NCI-H524 treated with DMSO at 0.1 percent for 48 hours (cell line): ENCODE measurements around the gene SPIRE2.
"Not testable (repeated sequence)": the region's sequence is repeated elsewhere in the genome, so short reads cannot be mapped to it uniquely, and the experiment has no call there.

Experiments used
- DNase-seq: peaks from one replicate; lab custom pipeline; 2025; lab: John Stamatoyannopoulos, UW

SPIRE2 gene

DNA sequence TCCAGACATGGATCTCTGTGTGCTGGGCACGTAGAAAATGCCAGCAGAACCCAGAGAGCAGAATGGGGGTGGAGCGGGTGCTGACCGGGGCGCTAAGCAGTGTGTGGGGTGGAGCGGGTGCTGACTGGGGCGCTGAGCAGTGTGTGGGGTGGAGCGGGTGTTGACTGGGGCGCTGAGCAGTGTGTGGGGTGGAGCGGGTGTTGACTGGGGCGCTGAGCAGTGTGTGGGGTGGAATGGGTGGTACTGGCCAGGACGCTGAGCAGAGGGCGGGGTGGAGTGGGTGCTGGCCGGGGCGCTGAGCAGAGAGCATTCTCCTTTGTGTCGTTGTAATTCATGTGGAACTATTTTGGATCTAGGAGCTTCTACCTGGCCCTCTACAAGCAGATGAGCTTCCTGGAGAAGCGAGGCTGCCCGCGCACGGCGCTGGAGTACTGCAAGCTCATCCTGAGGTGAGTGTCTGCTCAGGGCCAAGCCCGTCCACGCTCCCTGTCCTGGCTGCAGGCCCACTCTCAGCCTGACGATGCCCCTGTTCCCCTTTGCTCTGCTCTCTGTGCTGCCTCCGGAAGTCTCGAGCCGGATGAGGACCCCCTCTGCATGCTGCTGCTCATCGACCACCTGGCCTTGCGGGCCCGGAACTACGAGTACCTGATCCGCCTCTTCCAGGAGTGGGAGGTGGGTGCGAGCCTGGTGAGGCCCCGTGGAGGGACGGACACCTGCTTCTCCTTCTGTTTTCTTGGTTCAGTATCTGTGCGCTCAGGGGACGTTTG, 70.1 kb downstream of the SPIRE2 start:
- DNase-seq, result no peak

DNA sequence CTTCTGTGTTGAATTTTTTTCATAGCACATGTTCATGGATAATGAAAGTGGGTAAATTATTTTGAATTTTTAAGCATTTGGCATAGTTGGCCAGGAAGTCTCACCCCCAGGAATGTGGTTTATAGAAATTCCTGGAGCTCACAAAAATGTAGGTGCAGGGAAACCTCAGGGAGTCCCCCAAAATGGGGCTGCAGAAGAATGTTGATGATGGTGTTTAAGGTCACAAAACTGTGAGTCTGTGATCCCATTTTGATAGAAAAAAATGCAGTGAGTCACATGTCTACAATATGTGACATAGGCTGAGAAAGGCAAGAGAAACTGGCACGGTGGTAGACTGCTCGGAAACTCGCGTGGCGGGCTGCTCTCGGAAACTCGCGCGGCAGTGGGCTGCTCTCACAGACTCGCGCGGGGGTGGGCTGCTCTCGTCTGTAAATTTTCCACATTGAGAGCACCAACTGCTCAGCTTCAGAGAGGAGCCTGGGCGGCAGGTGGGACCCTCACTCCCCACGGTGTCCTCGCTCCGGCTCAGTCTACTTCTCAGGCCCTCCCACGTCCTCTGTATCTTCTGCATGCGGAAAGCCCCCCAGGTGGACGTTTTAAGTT, 71.7 kb downstream of the SPIRE2 start:
- no peak for DNase-seq

DNA sequence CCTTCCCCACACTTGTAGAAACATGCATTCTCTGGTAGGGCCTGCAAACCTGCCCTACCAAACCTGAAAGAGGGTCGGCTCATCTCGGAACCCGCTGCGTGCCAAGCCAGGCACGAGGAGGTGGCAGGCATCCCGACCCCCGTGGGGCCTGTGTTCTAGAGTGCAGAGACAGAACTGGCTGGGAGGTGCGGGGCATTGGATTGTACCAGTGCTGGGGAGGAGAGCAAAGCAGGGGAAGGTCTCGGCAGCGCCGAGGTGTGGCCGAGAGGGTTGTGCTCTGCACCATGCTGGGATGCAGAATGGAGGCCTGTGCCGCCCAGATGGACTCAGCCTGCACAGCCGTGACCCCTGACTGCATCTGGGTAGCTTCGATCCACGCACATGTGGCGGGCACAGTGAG, 72.6 kb downstream of the SPIRE2 start:
- no peak for DNase-seq

DNA sequence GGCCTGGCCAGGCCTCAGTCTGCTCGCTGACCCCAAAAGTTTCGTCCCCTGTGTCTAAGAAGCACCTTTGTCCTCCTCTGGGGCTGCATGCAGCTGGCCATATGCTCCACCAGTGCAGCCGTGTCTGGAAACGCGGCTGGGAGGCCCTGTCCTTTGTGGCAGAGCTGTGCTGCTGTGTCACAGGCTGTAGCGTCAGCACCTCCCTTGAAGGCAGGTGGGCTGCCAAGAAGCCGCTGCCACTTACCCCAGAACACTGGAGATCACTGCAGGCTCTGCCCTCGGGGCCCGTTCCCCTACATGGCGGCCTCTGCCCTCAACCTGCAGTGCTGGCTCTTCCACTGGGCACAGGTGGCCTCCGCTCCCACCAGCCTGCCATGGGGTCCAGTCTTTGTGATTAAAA, 74.7 kb downstream of the SPIRE2 start:
- DNase-seq, result no peak

DNA sequence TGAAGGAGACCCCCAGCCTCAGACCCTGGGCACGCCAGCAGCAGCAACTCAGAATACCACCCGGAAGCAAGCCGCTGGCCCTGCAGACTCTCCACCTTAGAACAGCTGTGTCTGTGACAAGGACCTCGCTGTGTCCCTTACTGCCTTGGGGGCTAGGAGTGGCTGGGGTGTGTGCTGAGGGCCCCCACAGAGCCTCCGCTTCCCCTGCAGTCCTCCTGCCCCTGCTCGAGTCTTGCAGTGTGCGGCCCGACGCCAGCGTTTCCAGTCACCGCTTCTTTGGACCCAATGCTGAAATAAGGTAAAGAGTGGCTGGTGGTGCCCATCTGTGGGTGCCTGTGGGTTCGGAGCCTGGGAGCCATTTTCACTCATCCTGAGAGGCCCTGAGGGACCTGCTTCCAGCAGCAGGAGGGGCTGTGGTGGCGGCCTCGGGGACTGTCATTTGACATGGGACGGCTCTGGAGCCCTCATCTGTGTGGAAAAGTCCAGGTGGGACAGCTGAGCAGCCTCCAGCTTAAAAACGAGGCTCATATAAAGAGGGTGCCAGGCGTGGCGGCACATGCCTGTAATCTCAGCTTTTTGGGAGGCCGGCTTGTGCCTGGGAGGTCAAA, 75.7 kb downstream of the SPIRE2 start:
- DNase-seq, result no peak

DNA sequence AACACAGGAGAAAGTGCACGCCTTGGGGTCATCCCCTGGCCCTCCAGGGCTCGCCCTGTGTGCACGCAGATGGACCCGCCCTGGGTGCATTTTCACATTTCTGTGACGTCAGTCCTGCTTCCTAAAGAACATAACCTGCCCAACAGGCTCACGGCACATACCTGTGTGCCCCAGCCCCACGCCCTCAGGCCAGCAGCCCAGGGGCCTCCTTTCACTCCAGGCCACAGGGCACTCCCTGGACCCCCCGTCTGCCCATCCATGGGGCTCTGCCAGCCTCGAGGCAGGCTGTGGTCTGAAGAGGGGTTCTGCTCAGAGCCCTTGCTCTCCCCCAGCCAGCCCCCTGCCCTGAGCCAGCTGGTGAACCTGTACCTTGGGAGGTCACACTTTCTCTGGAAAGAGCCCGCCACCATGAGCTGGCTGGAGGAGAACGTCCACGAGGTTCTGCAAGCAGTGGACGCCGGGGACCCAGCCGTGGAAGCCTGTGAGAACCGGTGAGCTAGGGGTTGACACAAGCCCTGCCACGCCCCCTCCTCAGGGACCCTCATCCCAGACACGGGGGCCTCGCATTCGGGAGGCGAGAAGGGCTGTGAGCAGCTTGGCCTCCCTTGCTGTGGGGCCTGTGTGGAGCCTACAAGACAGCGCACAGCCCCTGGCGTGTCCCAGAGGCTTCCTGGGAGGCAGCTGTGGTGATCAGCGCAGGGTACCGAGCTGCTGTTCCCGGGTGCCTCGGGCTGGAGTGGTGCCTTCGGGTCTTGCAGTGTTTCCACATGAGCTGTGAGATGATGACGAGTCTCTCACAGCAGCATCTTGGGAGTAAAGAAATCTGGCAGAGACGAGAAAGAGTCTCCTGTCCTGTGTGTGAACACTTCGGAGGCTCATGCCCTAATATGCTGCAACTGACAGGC, 76.6 kb downstream of the SPIRE2 start:
- DNase-seq, result no peak

DNA sequence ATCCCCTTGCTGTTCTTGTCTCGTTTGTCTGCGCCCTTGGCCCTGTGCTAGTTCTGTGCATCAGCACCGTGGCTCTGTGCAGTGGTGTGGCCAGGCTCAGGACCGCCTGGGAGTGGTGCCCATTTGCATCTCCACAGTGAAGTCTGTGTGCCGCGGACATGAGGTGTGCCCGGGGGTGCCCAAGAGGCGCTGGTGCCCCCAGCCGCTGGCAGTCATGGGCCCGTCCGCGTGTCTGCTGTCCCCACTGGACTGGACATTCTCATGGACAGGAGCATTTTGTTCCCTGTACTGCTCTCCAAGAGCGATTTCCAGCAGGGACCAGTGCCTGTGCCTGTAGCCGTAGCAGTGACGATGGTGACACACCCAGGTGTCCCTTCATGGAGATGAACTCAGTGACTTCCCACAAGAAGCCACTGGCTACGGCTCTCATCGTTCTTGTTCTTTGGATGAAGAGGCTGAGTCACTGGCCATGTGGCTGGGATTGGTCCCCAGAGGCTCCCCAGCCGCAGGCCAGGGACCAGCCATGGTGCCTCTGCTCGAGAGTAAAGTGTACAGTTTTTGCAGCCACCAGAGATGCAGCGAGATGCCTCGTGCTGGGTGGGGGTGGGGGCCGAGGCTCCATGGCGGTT, 77.3 kb downstream of the SPIRE2 start:
- no peak for DNase-seq

DNA sequence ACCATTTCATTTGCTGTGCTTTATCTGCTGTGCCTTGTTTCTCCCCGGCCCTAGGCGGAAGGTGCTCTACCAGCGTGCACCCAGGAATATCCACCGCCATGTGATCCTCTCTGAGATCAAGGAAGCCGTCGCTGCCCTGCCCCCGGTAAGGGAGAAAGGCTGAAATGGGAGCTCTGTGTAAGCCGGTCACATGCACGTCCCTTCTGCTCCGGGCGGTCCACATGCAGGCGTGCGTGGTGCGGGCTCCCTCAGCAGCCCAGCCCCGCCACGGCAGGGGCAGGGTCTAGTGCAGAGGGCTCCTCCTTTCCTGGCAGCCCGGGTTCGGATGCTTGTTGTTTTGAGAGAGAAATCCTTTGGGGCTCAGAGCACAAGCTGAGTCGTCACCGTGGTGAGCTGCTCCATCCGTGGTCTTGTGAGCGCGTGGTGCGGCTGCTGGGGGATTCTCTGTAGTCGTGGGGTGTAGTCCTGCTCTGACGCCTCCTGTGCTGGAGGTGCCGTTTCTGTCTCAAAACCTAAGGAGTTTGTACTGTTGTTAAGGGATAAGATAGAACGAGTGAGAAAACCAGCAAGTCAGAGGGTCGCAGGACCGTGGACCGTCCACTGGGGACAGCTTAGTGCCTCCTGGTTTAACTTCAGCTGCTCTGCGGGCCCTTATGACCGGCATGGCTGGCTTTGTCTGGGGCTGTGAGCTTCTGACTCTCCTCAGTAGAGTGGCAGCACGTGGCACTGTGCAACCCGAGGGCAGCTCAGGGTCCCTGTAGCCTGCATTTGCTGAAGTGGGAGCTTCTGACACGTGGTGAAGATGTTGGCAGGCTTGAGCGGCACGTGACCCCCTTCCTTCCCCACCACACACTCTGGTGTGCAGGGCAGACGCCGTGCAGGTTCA, 78.1 kb downstream of the SPIRE2 start:
- DNase-seq, result no peak

DNA sequence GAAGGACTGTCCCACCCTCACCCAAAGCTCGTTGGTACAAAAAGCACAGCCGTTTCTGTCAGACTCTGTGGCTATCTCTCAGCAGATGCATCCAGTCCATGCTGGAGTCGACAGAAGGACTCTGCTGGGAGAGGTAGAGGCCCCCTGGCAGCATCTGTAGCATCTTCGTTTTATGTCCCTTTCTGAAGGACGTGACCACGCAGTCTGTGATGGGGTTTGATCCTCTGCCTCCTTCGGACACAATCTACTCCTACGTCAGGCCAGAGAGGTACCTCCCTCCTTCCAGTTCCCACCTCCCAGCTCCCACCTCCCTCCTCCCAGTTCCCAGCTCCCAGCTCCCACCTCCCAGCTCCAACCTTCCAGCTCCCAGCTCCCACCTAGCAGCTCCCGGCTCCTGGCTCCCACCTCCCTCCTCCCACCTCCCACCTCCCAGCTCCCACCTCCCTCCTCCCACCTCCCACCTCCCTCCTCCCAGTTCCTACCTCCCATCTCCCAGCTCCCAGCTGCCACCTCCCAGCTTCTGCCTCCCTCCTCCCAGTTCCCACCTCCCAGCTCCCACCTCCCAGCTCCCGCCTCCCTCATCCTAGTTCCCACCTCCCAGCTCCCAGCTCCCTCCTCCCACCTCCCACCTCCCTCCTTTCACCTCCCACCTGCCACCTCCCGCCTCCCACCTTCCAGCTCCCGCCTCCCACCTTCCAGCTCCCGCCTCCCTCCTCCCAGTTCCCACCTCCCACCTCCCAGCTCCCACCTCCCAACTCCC, 79.0 kb downstream of the SPIRE2 start:
- DNase-seq, result no peak

DNA sequence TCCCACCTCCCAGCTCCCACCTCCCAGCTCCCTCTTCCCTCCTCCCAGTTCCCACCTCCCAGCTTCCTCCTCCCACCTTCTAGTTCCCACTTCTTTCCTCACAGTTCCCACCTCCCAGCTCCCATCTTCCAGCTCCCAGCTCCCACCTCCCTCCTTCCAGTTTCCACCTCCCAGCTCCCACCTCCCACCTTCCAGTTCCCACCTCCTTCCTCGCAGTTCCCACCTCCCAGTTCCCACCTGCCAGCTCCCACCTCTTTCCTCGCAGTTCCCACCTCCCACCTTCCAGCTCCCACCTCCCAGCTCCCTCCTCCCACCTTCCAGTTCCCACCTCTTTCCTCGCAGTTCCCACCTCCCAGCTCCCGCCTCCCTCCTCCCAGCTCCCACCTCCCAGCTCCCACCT, 80.0 kb downstream of the SPIRE2 start:
- DNase-seq, result no peak

DNA sequence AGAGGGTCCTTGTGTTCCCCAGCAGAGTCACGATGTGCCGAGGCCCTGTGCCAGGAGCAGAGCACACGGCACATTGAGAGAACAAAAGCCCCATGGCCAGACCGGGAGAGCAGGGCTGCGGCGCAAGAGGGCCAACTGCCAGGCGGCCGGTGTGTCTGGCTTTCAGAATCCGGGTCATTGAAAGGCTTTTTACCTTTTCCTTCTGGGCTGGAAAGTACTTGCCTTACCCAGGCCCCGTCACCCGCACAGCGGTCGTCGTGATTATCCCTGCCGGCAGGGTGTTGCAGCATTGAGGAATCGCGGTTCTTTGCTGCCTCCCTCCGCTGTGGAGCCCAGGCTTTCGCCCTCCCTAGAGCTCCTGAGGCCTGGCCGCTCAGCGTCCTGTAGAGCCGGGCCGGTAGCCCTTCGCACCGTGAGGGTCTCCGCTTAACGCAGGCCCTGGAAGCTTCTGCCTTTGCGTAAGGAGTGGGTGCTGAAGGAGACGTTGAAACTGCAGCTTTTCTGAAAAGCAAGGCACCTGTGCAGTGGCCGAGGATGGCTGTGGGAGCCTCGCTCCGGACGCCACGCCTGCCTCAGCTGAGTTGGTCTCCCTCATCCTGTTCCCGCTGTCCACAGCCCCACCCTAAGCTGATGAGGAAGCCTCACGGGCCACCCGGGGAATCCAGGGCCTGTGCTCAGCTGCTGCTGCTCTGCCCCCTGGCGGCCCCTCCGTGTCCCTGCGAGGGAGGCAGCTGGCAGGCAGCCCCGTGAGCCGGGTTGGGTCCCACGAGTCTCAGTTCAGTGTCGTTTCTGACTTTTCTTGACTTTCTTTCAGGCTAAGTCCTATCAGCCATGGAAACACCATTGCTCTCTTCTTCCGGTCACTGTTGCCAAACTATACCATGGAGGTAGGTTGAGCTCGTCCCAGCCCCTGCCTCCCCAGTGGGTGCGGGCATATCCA, 81.8 kb downstream of the SPIRE2 start:
- no peak for DNase-seq

DNA sequence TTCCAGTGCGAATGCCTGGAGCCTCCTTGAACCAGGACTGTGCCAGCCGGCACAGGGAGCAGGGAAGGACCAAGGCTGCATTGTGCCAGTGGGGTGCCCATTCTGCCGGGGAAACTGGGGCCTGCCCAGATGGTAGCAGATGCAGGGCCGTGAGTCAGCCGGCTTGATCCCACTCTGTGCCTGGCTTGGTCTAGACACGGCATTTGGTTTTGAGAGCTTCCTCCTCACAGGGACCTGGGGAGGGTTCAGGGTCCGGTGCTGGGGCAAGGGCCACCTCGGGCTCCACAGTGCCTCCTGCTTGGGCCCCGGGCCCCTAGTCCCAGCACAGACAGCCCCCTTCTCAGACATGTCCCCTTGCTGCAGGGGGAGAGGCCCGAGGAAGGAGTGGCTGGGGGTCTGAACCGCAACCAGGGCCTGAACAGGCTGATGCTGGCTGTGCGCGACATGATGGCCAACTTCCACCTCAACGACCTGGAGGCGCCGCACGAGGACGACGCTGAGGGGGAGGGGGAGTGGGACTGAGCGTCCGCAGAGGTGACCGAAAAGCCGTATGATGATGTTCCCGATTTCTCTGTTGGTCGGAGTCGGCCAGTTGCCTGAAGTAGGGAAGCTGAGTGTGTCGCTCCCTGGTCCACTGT, 82.6 kb downstream of the SPIRE2 start:
- DNase-seq, result no peak

DNA sequence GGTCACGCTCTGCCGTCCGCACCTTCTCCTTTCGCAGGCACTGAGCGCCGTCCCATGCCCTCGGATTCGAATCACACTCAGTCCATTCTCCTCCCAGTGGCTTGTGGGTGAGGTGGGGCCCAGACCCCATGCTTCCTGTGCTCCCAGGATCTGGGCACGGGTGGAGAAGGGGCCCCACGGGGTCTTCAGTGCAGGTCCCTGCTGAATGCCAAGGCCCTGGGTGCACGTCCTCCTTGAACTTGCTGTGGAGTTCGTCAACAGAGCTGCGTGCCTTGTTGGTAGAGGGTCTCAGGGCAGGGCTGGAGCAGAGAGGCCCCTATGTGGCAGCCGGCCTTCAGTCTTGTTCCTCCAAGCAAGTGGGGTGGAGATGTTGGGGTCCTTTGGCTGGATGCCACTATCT, 83.1 kb downstream of the SPIRE2 start:
- no peak for DNase-seq

DNA sequence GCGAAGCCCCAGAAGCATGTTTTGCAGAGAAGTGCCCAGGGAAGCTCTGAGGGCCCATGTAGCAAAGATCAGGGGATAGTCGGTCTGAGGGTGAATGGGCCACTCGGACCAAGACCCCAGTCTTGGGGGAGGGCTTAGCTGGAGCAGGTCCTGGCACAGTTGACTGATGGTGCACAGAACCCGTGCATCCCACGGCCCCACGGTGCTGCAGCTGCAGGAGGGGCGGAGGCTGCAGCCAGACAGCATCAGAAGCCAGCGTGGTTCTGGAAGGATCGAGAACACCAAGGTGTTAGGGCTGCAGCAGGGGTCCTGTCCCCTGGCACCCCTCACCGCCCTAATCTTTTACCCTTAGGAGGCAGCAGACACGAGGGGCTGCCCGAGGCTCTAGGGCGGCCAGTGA, 83.9 kb downstream of the SPIRE2 start:
- DNase-seq, result no peak

DNA sequence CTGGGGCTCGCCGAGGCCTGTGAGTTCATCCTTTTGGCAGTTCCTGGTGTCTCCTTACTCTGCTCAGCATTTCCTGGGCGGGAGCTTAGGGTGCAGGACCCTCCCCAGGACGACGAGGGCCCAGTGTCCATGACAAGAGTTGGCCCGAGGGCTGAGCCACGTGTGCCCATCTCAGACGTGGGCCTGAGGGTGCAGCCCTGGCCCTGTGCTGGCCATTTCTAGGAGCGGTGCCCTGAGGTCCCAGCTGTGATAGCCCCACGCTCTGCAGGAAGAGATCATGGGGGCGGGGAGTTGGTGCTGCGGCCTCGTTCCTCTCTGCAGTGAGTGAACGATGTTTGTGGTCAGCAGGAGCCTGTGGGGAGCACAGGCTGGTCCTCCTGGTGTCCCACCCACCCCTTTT, 84.4 kb downstream of the SPIRE2 start:
- no peak for DNase-seq

DNA sequence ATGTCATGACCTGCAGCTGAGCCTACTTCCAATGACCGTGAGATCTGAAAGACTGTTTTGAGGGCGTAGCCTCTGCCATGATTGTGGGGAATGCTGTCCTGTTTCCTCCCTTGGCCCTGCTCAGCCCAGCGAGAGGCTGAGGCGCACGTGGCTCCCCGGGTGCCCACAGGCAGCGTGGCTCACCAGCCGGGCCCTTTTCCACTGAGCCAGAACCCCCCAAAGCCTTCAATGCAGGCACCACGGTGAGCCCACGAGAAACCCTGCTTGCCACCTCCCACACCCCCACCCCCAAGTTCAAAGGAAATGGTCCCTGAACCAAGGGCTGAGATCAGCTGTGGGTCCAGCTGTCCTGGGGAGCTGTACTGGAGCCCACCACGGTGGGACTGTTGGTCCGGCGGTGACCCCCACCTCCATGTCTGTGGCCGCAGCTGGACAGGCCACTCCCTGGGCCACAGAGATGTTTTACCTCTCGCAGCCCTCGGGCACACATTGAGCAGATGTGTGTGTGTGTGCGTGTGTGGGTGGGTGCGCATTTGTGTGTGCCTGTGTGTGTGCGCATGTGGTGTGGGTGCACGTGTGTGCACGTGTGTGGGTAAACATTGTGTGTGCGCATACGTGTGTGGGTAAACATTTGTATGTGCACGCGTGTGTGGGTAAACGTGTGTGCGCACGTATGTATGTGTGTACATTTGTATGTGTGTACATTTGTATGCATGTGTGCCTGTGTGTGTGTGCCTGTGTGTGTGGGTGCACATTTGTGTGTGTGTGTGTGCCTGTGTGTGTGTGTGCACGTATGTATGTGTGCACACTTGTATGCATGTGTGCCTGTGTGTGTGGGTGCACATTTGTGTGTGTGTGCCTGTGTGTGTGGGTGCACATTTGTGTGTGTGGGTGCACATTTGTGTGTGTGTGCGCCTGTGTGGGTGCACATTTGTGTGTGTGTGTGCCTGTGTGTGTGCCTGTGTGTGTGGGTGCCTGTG, 85.4 kb downstream of the SPIRE2 start:
- DNase-seq, result no peak

DNA sequence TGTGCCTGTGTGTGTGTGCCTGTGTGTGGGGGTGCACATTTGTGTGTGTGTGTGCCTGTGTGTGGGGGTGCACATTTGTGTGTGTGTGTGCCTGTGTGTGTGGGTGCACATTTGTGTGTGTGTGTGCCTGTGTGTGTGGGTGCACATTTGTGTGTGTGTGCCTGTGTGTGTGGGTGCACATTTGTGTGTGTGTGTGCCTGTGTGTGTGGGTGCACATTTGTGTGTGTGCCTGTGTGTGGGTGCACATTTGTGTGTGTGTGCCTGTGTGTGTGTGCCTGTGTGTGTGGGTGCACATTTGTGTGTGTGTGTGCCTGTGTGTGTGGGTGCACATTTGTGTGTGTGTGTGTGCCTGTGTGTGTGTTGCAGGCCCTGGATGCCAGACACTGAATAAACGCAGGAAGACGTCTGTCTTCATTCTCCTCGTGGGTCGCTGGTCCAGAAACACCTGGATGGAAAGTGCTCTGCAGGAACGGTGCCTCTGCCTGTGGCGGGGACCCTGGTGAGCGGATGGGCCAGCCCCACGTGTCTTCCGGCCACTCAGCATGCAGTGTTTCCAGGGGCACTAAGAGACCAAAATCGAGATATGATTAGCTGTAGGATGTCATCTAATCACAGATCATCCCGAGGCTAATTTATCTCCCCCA, 86.5 kb downstream of the SPIRE2 start:
- DNase-seq, result not testable (repeated sequence)
